GM13976 (cell line): ENCODE results near the gene RIT1.
"Not testable (repeated sequence)": the region's sequence is repeated elsewhere in the genome, so short reads cannot be mapped to it uniquely, and the experiment has no call there.

Experiments
- DNase-seq: peaks from one replicate; pipeline ENCODE4 v3.0.0; 2012; ENCODE audit warnings: low spot score
- CTCF ChIP-seq: IDR thresholded peaks from 2 replicates; pipeline ENCODE4 v1.5.1; 2012; ENCODE audit warnings: borderline replicate concordance, mild to moderate bottlenecking; ENCODE audit not compliant: insufficient read depth; ENCODE audit errors: extremely low read depth, missing control alignments, control extremely low read depth
- in situ Hi-C: fragments of 300-500 bp; cut with MboI; formaldehyde crosslinking; loops from one replicate; pipeline ENCODE4 v1.12.0; 2022; ENCODE audit warnings: low sequenced_read_pairs, mixed read lengths, inconsistent platforms; ENCODE audit not compliant: unreplicated experiment

RIT1 gene

GRCh38 chr1:155897746-155898145 is 13.4 kb downstream of the RIT1 start:
- in situ Hi-C loops = no loop called here
- TF ChIP-seq CTCF = no peak

GRCh38 chr1:155896476-155896875 is 14.7 kb downstream of the RIT1 start:
- in situ Hi-C loops, DNase-seq: not testable (repeated sequence)

More at GRCh38 chr1:155897746-155898145, 13.4 kb downstream of the RIT1 start:
- no peak for DNase-seq

GRCh38 chr1:155895617-155896016 is 15.5 kb downstream of the RIT1 start:
- in situ Hi-C loops, DNase-seq: not testable (repeated sequence)

- DNase-seq = no peak
- TF ChIP-seq CTCF = no peak
- in situ Hi-C loops = no loop called here
Measured at GRCh38 chr1:155893389-155894142, 17.6 kb downstream of the RIT1 start.

GRCh38 chr1:155892796-155893195 is 18.4 kb downstream of the RIT1 start:
- in situ Hi-C loops = no loop called here
- TF ChIP-seq CTCF = no peak
- no peak for DNase-seq

DNA sequence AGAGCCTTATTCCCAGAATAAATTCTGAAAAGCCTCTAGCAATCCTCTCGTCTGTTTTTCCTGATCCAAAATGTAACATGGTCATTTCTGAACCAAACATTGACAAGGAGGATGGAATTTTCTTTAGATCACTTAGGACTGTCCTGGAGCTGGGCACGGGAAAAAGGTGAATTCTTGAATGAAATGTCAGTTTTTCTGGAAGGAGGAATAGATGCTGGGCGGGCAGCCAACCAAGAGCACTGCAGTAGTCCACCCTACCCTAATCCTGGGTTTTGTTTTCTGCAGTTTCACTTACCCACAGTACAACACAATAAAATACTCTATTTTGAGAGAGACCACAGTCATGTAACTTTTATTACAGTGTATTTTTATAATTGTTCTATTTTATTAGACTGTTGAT is 20.9 kb downstream of the RIT1 start:
- DNase-seq = no peak
- in situ Hi-C loops = no loop called here
- TF ChIP-seq CTCF = no peak

GRCh38 chr1:155889566-155889965 is 21.6 kb downstream of the RIT1 start:
- in situ Hi-C loops = no loop called here
- DNase-seq = no peak
- no peak for TF ChIP-seq CTCF

DNA sequence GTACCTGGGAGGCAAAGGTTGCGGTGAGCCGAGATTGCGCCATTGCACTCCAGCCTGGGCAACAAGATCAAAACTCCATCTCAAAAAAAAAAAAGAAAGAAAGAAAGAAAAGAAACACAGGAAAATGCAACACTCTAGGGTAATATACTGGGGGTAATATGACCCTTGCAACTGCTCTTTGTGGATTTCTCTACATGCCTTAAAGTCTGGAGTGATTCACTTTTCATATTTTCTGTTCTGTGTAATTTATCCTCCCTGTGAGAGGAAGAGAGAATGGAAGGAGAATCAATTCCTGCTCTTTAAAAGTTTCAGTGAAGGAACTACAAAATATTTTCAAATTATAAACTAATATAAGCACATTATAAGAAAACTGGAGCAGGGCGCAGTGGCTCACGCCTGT is 22.7 kb downstream of the RIT1 start:
- in situ Hi-C loops = no loop called here
- no peak for TF ChIP-seq CTCF
- no peak for DNase-seq
